Measurements from ENCODE around the gene PDS5B. TPM values are rescaled to one million over a fixed set of nuclear protein-coding genes. Genes with fewer than 3 reads are reported as not detected.
"Not testable (repeated sequence)": the region's sequence is repeated elsewhere in the genome, so short reads cannot be mapped to it uniquely, and the experiment has no call there.

Gene PDS5B
- total RNA-seq, 1 donor from 2014 or later, result 59.2 TPM

DNA sequence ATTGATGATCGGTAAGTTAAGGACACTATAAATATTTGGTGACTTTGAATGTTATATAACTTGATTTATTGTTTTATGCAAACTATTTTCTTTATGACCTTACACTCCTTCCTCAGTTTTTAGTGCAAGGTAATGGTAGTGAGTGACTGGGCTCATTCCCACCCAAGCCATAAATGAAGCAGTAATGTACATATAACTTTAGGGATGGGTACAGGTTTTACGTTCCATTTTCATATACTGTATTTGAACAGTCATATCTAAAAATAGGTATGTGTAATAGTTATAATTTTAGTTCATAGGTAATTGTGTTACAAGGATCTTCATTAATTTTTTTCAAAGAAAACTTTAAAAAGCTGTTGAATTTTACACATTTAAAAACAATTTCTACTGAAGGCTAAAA, 101.0 kb downstream of the PDS5B start:
- TF ChIP-seq CTCF (IDR thresholded peaks at IDR 0.05; ENCODE audit: partially characterized antibody, unreplicated experiment), result no peak
- no peaks in the 10 kb centered on the region for H3K27me3 Mint-ChIP-seq (ENCODE audit: unreplicated experiment)
- H3K27ac Mint-ChIP-seq (ENCODE audit: unreplicated experiment), result no peak overlapping the region
- no peaks in the 10 kb centered on the region for H3K9me3 Mint-ChIP-seq (ENCODE audit: unreplicated experiment)
- H3K4me1 Mint-ChIP-seq (ENCODE audit: low read depth, unreplicated experiment), result no peaks in the 10 kb centered on the region
- H3K36me3 Mint-ChIP-seq (ENCODE audit: unreplicated experiment), result no peaks in the 10 kb centered on the region
- H3K4me3 Mint-ChIP-seq (ENCODE audit: unreplicated experiment), result no peak overlapping the region
- DNase-seq, result no peak

DNA sequence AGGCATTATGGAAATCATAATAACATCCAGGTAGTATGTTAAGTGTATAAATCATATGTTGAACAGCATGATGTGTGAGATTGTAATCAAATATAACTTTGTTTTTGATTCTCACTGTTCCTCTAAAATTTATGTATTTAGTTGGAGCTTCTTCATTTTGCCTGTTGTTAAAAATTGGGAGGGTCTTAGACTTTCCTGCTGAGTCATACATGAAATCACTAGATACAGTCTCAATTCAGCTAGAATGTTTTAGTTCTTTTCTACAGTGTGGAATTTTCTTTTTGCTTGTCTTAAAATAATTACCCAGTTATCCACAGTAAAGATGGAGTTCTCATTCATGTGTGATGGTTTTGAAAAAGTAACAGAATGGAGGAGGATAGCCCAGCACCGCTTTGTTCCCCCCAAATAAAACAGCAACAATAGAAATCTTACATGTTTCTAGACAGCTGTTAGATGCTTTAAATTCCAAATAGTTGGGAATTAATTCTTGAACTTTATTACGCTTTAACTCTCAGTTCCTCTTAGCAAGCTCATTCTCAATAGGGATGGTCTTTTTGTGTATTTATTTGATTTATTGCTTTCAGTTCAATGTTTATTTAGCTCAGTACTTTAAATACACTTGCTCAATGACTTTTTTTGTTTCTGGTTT, 109.5 kb downstream of the PDS5B start:
- no peak for DNase-seq
- no peaks in the 10 kb centered on the region for H3K27me3 Mint-ChIP-seq (ENCODE audit: unreplicated experiment)
- no peak overlapping the region for H3K27ac Mint-ChIP-seq (ENCODE audit: unreplicated experiment)
- H3K9me3 Mint-ChIP-seq (ENCODE audit: unreplicated experiment), result no peaks in the 10 kb centered on the region
- H3K4me3 Mint-ChIP-seq (ENCODE audit: unreplicated experiment), result no peak overlapping the region
- H3K4me1 Mint-ChIP-seq (ENCODE audit: low read depth, unreplicated experiment), result no peaks in the 10 kb centered on the region
- no peak for TF ChIP-seq CTCF (IDR thresholded peaks at IDR 0.05; ENCODE audit: partially characterized antibody, unreplicated experiment)
- H3K36me3 Mint-ChIP-seq (ENCODE audit: unreplicated experiment), result no peaks in the 10 kb centered on the region

GRCh38 chr13:32707471-32707870, 121.2 kb downstream of the PDS5B start:
- Mint-ChIP-seq H3K27ac (ENCODE audit: unreplicated experiment) (no peak overlapping the region), H3K36me3 (ENCODE audit: unreplicated experiment) (peaks cover 7% of the 10 kb centered on the region), H3K4me1 (ENCODE audit: low read depth, unreplicated experiment) (no peaks in the 10 kb centered on the region), H3K4me3 (ENCODE audit: unreplicated experiment) (no peak overlapping the region), H3K27me3 (ENCODE audit: unreplicated experiment) (no peaks in the 10 kb centered on the region), H3K9me3 (ENCODE audit: unreplicated experiment) (peaks cover 2% of the 10 kb centered on the region)
- DNase-seq, result no peak
- TF ChIP-seq CTCF (IDR thresholded peaks at IDR 0.05; ENCODE audit: partially characterized antibody, unreplicated experiment), result no peak

GRCh38 chr13:32713397-32713796, 127.1 kb downstream of the PDS5B start:
- TF ChIP-seq CTCF (IDR thresholded peaks at IDR 0.05; ENCODE audit: partially characterized antibody, unreplicated experiment), result no peak
- peaks cover 11% of the 10 kb centered on the region for H3K9me3 Mint-ChIP-seq (ENCODE audit: unreplicated experiment)
- H3K4me1 Mint-ChIP-seq (ENCODE audit: low read depth, unreplicated experiment), result no peaks in the 10 kb centered on the region
- DNase-seq, result no peak
- H3K27me3 Mint-ChIP-seq (ENCODE audit: unreplicated experiment), result peaks cover 2% of the 10 kb centered on the region
- no peak overlapping the region for H3K27ac Mint-ChIP-seq (ENCODE audit: unreplicated experiment)
- peaks cover 33% of the 10 kb centered on the region for H3K36me3 Mint-ChIP-seq (ENCODE audit: unreplicated experiment)
- H3K4me3 Mint-ChIP-seq (ENCODE audit: unreplicated experiment), result no peak overlapping the region

GRCh38 chr13:32716201-32716600, 129.9 kb downstream of the PDS5B start:
- H3K27me3 Mint-ChIP-seq (ENCODE audit: unreplicated experiment), result not testable (repeated sequence)
- H3K36me3 Mint-ChIP-seq (ENCODE audit: unreplicated experiment), result peaks cover 40% of the 10 kb centered on the region

More at GRCh38 chr13:32716201-32716600, 129.9 kb downstream of the PDS5B start:
- not testable (repeated sequence) for H3K4me3 Mint-ChIP-seq (ENCODE audit: unreplicated experiment); DNase-seq; H3K4me1 Mint-ChIP-seq (ENCODE audit: low read depth, unreplicated experiment); H3K27ac Mint-ChIP-seq (ENCODE audit: unreplicated experiment)
- H3K9me3 Mint-ChIP-seq (ENCODE audit: unreplicated experiment), result peaks cover 14% of the 10 kb centered on the region

Data from glutamatergic neuron (in vitro differentiated cells).